Adrenal gland (tissue), 5 donors: ENCODE data around the gene JOSD1.

Experiments used
- CTCF ChIP-seq, 6 experiments: fragments of 450-650 bp in 4 of 6; fragments of 200-600 bp in 2 of 6; sonication (generic) in 1 of 6; IDR thresholded peaks; 1 replicate in 5 of 6; 2 replicates in 1 of 6; pipeline versions ENCODE4 v1.5.1 to v1.8.0; 2016 to 2021; ENCODE audit warnings: antibody characterized with exemption in 6 of 6, mild to moderate bottlenecking in 2 of 6, moderate library complexity in 1 of 6
- POLR2A ChIP-seq, 2 donors: fragments of 450-650 bp; IDR thresholded peaks; one replicate each; pipeline ENCODE4 v1.6.1; 2017; ENCODE audit warnings: antibody characterized with exemption in 2 of 2, mild to moderate bottlenecking in 2 of 2, moderate library complexity in 1 of 2
- donor health status: DM: no; HTN: no; CAD: no.

- TF ChIP-seq CTCF (IDR thresholded peaks at IDR 0.05): peak in 1 of 6 experiments; percentile 9
- TF ChIP-seq POLR2A (IDR thresholded peaks at IDR 0.05): peak in 1 of 2 donors; percentile 15
These were observed 959 bp downstream of the JOSD1 start for GRCh38 chr22:38699784-38700183.
